Lower leg skin (tissue), 3 donors: Measurements from ENCODE around the gene PLA2G7.

Experiments used
- POLR2A ChIP-seq, 2 donors: fragments of 450-650 bp; IDR thresholded peaks; one replicate each; pipeline ENCODE4 v1.6.1; 2016 to 2017; ENCODE audit warnings: antibody characterized with exemption in 2 of 2, mild to moderate bottlenecking in 1 of 2, moderate library complexity in 1 of 2
- TF ChIP-seq, protein P1 (sequence below), 3 donors: fragments of 450-650 bp; IDR thresholded peaks; one replicate each; pipeline ENCODE4 v1.5.1; 2016; ENCODE audit warnings: antibody characterized with exemption in 3 of 3, mild to moderate bottlenecking in 3 of 3, moderate library complexity in 2 of 3

DNA sequence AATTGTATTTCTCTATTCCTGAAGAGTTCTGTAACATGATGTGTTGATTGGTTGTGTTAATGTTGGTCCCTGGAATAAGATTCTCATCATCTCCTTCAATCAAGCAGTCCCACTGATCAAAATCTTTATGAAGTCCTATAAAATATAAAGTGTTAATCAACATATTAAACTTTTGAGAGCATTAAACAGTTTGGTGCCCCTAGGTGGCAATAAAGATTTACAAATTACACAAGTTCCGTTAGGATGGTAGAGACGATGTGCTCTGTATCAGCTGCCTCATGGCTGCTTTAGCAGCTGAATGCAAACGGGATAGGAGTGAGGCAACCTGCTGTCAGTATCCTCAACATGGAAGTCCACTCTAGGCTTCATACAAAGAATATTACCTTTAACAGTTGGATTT is 30.6 kb downstream of the PLA2G7 start:
- TF ChIP-seq POLR2A (IDR thresholded peaks at IDR 0.05) = no peak
- TF ChIP-seq, protein P1, sequence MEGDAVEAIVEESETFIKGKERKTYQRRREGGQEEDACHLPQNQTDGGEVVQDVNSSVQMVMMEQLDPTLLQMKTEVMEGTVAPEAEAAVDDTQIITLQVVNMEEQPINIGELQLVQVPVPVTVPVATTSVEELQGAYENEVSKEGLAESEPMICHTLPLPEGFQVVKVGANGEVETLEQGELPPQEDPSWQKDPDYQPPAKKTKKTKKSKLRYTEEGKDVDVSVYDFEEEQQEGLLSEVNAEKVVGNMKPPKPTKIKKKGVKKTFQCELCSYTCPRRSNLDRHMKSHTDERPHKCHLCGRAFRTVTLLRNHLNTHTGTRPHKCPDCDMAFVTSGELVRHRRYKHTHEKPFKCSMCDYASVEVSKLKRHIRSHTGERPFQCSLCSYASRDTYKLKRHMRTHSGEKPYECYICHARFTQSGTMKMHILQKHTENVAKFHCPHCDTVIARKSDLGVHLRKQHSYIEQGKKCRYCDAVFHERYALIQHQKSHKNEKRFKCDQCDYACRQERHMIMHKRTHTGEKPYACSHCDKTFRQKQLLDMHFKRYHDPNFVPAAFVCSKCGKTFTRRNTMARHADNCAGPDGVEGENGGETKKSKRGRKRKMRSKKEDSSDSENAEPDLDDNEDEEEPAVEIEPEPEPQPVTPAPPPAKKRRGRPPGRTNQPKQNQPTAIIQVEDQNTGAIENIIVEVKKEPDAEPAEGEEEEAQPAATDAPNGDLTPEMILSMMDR (IDR thresholded peaks at IDR 0.05) = no peak
